ENCODE measurements around the gene AP1S1. TPM values are rescaled to one million over a fixed set of nuclear protein-coding genes. Genes with fewer than 3 reads are reported as not detected.
A peak's percentile ranks its signal among the peaks of the same experiment; 100 is the strongest.
"Not testable (repeated sequence)": the region's sequence is repeated elsewhere in the genome, so short reads cannot be mapped to it uniquely, and the experiment has no call there.

The AP1S1 gene
- total RNA-seq, 2 donors from 2014 or later, result 16.1 to 18.8 TPM

DNA sequence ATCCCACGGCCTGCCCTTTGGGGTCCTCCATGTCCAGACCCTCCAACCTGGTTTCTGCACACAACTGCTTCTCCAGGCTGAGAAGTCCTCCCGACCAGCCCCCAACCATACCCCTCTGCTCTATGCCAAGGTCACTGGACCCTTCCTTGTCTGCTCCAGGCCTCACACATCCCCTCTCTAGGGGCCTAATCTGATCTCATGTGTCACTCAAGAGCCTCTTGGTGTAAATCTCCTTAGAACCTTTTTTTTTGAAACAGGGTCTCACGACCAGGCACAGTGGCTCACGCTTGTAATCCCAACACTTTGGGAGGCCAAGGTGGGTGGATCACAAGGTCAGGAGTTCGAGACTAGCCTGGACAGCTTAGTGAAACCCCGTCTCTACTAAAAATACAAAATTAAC is 44.9 kb upstream of the AP1S1 start:
- H3K36me3 ChIP-seq, result no peaks in the 10 kb centered on the region
- no peaks in the 10 kb centered on the region for H3K9me3 ChIP-seq
- TF ChIP-seq, protein P1, sequence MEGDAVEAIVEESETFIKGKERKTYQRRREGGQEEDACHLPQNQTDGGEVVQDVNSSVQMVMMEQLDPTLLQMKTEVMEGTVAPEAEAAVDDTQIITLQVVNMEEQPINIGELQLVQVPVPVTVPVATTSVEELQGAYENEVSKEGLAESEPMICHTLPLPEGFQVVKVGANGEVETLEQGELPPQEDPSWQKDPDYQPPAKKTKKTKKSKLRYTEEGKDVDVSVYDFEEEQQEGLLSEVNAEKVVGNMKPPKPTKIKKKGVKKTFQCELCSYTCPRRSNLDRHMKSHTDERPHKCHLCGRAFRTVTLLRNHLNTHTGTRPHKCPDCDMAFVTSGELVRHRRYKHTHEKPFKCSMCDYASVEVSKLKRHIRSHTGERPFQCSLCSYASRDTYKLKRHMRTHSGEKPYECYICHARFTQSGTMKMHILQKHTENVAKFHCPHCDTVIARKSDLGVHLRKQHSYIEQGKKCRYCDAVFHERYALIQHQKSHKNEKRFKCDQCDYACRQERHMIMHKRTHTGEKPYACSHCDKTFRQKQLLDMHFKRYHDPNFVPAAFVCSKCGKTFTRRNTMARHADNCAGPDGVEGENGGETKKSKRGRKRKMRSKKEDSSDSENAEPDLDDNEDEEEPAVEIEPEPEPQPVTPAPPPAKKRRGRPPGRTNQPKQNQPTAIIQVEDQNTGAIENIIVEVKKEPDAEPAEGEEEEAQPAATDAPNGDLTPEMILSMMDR (IDR thresholded peaks at IDR 0.05), result no peak
- no peaks in the 10 kb centered on the region for H3K27me3 ChIP-seq
- peaks cover 0 to 32% of the 10 kb centered on the region in 2 donors for H3K4me1 ChIP-seq
- DNase-seq (ENCODE audit: low spot score), result no peak
- peak overlapping the region in 1 of 2 donors; percentile 46 for H3K27ac ChIP-seq
- H3K4me3 ChIP-seq, result no peak overlapping the region

DNA sequence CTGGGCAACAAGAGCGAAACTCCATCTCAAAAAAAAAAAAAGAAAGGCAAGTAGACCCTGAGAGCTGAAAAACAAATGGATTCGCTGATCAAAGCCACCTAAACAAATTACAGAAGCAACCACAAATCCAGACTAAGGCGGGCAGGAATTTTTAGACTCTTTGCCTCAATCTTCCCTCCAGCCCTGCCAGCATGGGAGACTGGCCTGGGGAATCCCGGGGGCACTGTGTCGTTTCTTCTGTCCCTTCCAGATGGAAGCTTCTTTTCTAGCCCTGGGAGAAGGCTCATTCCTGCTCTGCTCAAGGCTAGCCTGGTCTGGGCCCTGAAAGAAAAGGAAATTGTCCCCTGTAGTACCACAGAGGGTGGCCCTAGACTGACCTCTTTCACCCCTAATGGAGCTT is 43.0 kb upstream of the AP1S1 start:
- Histone ChIP-seq H3K36me3 (no peaks in the 10 kb centered on the region), H3K4me1 (peaks cover 0 to 32% of the 10 kb centered on the region in 2 donors), H3K4me3 (no peak overlapping the region), H3K27ac (peak overlapping the region; percentile 74 to 78), H3K9me3 (no peaks in the 10 kb centered on the region), H3K27me3 (no peaks in the 10 kb centered on the region)
- TF ChIP-seq, protein P1 (IDR thresholded peaks at IDR 0.05), result no peak
- no peak for DNase-seq (ENCODE audit: low spot score)

DNA sequence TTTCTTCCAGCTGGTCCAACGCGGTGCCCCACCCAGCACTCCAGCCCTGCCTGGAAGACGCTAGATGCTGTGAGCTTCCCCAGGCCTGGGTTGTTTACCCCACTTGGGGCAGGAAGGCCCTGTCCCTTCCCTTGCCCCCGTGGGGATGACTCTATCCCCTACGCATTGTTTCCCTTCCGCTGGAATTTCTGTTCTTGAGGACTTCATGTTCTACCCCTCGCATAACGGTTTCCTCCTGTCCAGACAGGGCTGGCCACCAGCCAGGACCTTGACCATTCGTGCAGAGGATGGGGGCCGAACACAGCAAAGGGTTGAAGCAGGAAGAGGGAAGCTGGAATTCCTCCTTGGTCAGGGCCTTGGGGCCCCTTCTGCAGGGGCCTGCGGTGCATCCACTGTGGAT is 42.0 kb upstream of the AP1S1 start:
- H3K4me3 ChIP-seq, result no peak overlapping the region
- peaks cover 0 to 34% of the 10 kb centered on the region in 2 donors for H3K4me1 ChIP-seq
- no peaks in the 10 kb centered on the region for H3K36me3 ChIP-seq
- TF ChIP-seq, protein P1 (IDR thresholded peaks at IDR 0.05), result no peak
- peak; percentile 67 for DNase-seq (ENCODE audit: low spot score)
- H3K27ac ChIP-seq, result peak overlapping the region; percentile 74 to 78
- H3K9me3 ChIP-seq, result no peaks in the 10 kb centered on the region
- no peaks in the 10 kb centered on the region for H3K27me3 ChIP-seq

DNA sequence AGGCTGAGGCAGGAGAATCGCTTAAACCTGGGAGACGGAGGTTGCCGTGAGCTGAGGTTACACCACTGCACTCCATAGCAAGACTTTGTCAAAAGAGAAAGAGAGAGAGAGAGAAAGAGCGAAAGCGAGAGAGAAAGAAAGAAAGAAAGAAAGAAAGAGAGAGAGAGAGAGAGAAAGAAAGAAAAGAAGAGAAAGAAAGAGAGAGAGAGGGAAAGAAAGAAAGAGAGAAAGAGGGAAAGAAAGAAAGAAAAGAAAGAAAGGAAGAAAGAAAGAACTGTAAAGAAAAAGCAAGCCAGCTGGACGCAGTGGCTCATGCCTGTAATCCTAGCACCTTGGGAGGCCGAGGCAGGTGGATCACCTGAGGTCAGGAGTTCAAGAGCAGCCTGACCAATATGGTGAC is 41.1 kb upstream of the AP1S1 start:
- H3K4me1 ChIP-seq, result peaks cover 0 to 39% of the 10 kb centered on the region in 2 donors
- H3K9me3 ChIP-seq; H3K36me3 ChIP-seq; DNase-seq (ENCODE audit: low spot score); H3K4me3 ChIP-seq; H3K27me3 ChIP-seq: not testable (repeated sequence)
- peak overlapping the region; percentile 71 to 74 for H3K27ac ChIP-seq

DNA sequence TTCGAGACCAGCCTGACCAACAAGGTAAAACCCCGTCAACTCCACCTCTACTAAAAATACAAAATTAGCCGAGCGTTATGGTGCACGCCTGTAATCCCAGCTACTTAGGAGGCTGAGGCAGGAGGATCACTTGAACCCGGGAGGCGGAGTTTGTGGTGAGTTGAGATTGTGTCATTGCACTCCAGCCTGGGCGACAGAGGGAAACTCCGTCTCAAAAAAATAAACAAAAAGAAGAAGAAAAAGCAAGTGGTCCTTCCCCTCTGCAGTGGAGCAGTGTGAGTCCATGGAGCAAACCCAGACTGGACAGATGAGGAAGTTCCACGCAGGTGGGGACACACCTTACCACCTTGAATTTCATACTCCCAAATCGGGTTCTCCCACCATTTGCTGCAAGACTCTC is 40.4 kb upstream of the AP1S1 start:
- no peak for DNase-seq (ENCODE audit: low spot score)
- Histone ChIP-seq H3K27me3 (no peaks in the 10 kb centered on the region), H3K36me3 (no peaks in the 10 kb centered on the region), H3K4me3 (no peak overlapping the region), H3K27ac (no peak overlapping the region), H3K4me1 (peaks cover 0 to 38% of the 10 kb centered on the region in 2 donors), H3K9me3 (no peaks in the 10 kb centered on the region)
- TF ChIP-seq, protein P1 (IDR thresholded peaks at IDR 0.05), result no peak

DNA sequence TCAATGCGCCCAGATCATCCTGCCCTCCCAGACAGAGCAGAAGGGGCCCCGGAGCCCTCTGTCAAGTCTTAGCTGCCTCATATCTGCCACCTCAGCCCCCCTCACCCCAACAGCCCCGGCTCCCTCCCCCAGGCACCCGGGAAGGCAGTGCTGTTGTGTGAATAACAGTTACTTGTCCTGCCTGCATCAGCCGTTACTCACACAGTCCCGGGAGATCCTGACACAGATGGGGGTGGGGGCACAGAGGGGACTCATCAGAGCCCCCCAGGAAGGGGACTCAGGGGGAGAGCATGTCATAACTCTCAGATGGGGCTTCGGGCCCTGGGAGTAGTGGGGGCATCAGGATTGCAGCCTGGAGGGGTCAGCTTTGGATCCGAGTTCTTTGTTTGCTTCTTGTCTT is 39.8 kb upstream of the AP1S1 start:
- DNase-seq (ENCODE audit: low spot score), result no peak
- no peak overlapping the region for H3K27ac ChIP-seq

More for the DNA sequence above, 39.8 kb upstream of the AP1S1 start:
- TF ChIP-seq, protein P1 (IDR thresholded peaks at IDR 0.05), result no peak
- H3K9me3 ChIP-seq, result no peaks in the 10 kb centered on the region
- H3K27me3 ChIP-seq, result no peaks in the 10 kb centered on the region
- peaks cover 0 to 31% of the 10 kb centered on the region in 2 donors for H3K4me1 ChIP-seq
- no peak overlapping the region for H3K4me3 ChIP-seq
- H3K36me3 ChIP-seq, result no peaks in the 10 kb centered on the region
